Chondrocyte (in vitro differentiated cells): ENCODE data around the gene DDIT4. TPM values are rescaled to one million over a fixed set of nuclear protein-coding genes. Genes with fewer than 3 reads are reported as not detected.
"Not testable (repeated sequence)": the region's sequence is repeated elsewhere in the genome, so short reads cannot be mapped to it uniquely, and the experiment has no call there.

ENCODE experiments used
- DNase-seq: peaks from one replicate; pipeline ENCODE4 v3.0.0; 2021; ENCODE audit warnings: mixed read lengths, low spot score
- H3K27ac Mint-ChIP-seq: one replicate; pipeline ENCODE4 v1.8.0; 2021; ENCODE audit warnings: mild to moderate bottlenecking, moderate library complexity, mixed read lengths; ENCODE audit not compliant: unreplicated experiment
- H3K27me3 Mint-ChIP-seq: 2 replicates; pipeline ENCODE4 v1.8.0; 2021; ENCODE audit warnings: low read depth, mixed read lengths
- H3K36me3 Mint-ChIP-seq: 2 replicates; pipeline ENCODE4 v1.8.0; 2021; ENCODE audit warnings: low read depth, mixed read lengths
- H3K4me1 Mint-ChIP-seq: 2 replicates; pipeline ENCODE4 v1.8.0; 2021; ENCODE audit warnings: low read depth, mild to moderate bottlenecking, mixed read lengths
- H3K4me3 Mint-ChIP-seq: one replicate; pipeline ENCODE4 v1.8.0; 2021; ENCODE audit warnings: mild to moderate bottlenecking, moderate library complexity, mixed read lengths; ENCODE audit not compliant: unreplicated experiment
- H3K9me3 Mint-ChIP-seq: 2 replicates; pipeline ENCODE4 v1.8.0; 2021; ENCODE audit warnings: low read depth, mixed read lengths
- CTCF ChIP-seq: fragments of 200-600 bp; sonication (generic); IDR thresholded peaks from 2 replicates; pipeline ENCODE4 v1.5.0; 2021; ENCODE audit warnings: antibody characterized with exemption, mild to moderate bottlenecking, moderate library complexity
- total RNA-seq: library from RNA; stranded (reverse); gene quantifications from 3 replicates; pipeline ENCODE4 v1.2.1, GENCODE V29; 2021

The DDIT4 gene
- total RNA-seq, 1 donor from 2014 or later: 241 TPM

- H3K27me3 Mint-ChIP-seq: no peaks in the 10 kb centered on the region
- DNase-seq: no peak
- H3K36me3 Mint-ChIP-seq: no peaks in the 10 kb centered on the region
- TF ChIP-seq CTCF: no peak
- H3K27ac Mint-ChIP-seq: no peak overlapping the region
- H3K4me1 Mint-ChIP-seq: peaks cover 8% of the 10 kb centered on the region
- H3K4me3 Mint-ChIP-seq: no peak overlapping the region
- H3K9me3 Mint-ChIP-seq: no peaks in the 10 kb centered on the region
Measured at GRCh38 chr10:72292223-72292691, 18.5 kb downstream of the DDIT4 start.

GRCh38 chr10:72295330-72295910 is 21.7 kb downstream of the DDIT4 start:
- no peak for DNase-seq
- H3K4me1 Mint-ChIP-seq: peaks cover 19% of the 10 kb centered on the region
- no peak overlapping the region for H3K4me3 Mint-ChIP-seq
- no peaks in the 10 kb centered on the region for H3K27me3 Mint-ChIP-seq
- peak overlapping the region; percentile 77 for H3K27ac Mint-ChIP-seq
- H3K36me3 Mint-ChIP-seq: no peaks in the 10 kb centered on the region
- no peak for TF ChIP-seq CTCF
- no peaks in the 10 kb centered on the region for H3K9me3 Mint-ChIP-seq

GRCh38 chr10:72296829-72297280 is 23.1 kb downstream of the DDIT4 start:
- DNase-seq, H3K9me3 Mint-ChIP-seq, H3K36me3 Mint-ChIP-seq, H3K27me3 Mint-ChIP-seq: not testable (repeated sequence)
- H3K4me1 Mint-ChIP-seq: peaks cover 19% of the 10 kb centered on the region
- H3K27ac Mint-ChIP-seq: peak overlapping the region; percentile 94
- peak overlapping the region; percentile 76 for H3K4me3 Mint-ChIP-seq

- H3K36me3 Mint-ChIP-seq: no peaks in the 10 kb centered on the region
- peaks cover 19% of the 10 kb centered on the region for H3K4me1 Mint-ChIP-seq
- no peaks in the 10 kb centered on the region for H3K27me3 Mint-ChIP-seq
- peak overlapping the region; percentile 76 for H3K4me3 Mint-ChIP-seq
- no peak for TF ChIP-seq CTCF
- peak overlapping the region; percentile 94 for H3K27ac Mint-ChIP-seq
- no peak for DNase-seq
- no peaks in the 10 kb centered on the region for H3K9me3 Mint-ChIP-seq
Measured at GRCh38 chr10:72297281-72297804, 23.6 kb downstream of the DDIT4 start.

GRCh38 chr10:72297805-72298591 is 24.3 kb downstream of the DDIT4 start:
- Mint-ChIP-seq H3K4me3 (peak overlapping the region; percentile 76), H3K27ac (peak overlapping the region; percentile 94), H3K9me3 (no peaks in the 10 kb centered on the region), H3K27me3 (no peaks in the 10 kb centered on the region), H3K36me3 (no peaks in the 10 kb centered on the region), H3K4me1 (peaks cover 19% of the 10 kb centered on the region)
- no peak for TF ChIP-seq CTCF
- peak; percentile 99 for DNase-seq
